HG02642 (cell line): ENCODE data around the gene EVI5L.
"Not testable (repeated sequence)": the region's sequence is repeated elsewhere in the genome, so short reads cannot be mapped to it uniquely, and the experiment has no call there.

Experiments used
- ATAC-seq: cut with Tn5 transposase; IDR thresholded peaks from one replicate; pipeline ENCODE4 v1.9.1; 2021; ENCODE audit warnings: mild to moderate bottlenecking; ENCODE audit not compliant: unreplicated experiment, poor library complexity

EVI5L gene

GRCh38 chr19:7858109-7858770 lies 28.2 kb downstream of the EVI5L start:
- ATAC-seq, result no peak

GRCh38 chr19:7859087-7859486 lies 29.1 kb downstream of the EVI5L start:
- not testable (repeated sequence) for ATAC-seq

- ATAC-seq, result no peak
These were observed 30.1 kb downstream of the EVI5L start for GRCh38 chr19:7859831-7860713.

- ATAC-seq, result no peak
These were observed 30.9 kb downstream of the EVI5L start for GRCh38 chr19:7860714-7861618.

- ATAC-seq, result no peak
These were observed 31.8 kb downstream of the EVI5L start for GRCh38 chr19:7861619-7862412.

GRCh38 chr19:7862413-7862951 lies 32.5 kb downstream of the EVI5L start:
- ATAC-seq, result no peak

- no peak for ATAC-seq
These were observed 33.3 kb downstream of the EVI5L start for GRCh38 chr19:7863157-7863970.

- no peak for ATAC-seq
These were observed 34.1 kb downstream of the EVI5L start for GRCh38 chr19:7863971-7864689.

GRCh38 chr19:7864690-7865074 lies 34.7 kb downstream of the EVI5L start:
- ATAC-seq, result no peak

GRCh38 chr19:7865262-7865911 lies 35.4 kb downstream of the EVI5L start:
- ATAC-seq, result no peak

GRCh38 chr19:7866399-7867091 lies 36.5 kb downstream of the EVI5L start:
- ATAC-seq, result no peak

- no peak for ATAC-seq
These were observed 37.2 kb downstream of the EVI5L start for GRCh38 chr19:7867092-7867844.

- ATAC-seq, result no peak
These were observed 38.3 kb downstream of the EVI5L start for GRCh38 chr19:7868326-7868670.

GRCh38 chr19:7868671-7869452 lies 38.8 kb downstream of the EVI5L start:
- ATAC-seq, result peak; percentile 78

GRCh38 chr19:7869453-7869909 lies 39.5 kb downstream of the EVI5L start:
- peak; percentile 53 for ATAC-seq
